Measurements from ENCODE around the gene GRIA4. TPM values are rescaled to one million over a fixed set of nuclear protein-coding genes. Genes with fewer than 3 reads are reported as not detected.

Gene GRIA4
- total and polyA plus RNA-seq, 2 of the 13 experiments (the other 11 are each of a cell fraction or from before 2014, with no cell fraction given): not detected

- BruUV-seq (replicated peaks): no TSS peak
- Histone ChIP-seq H3K36me3 (replicated peaks in 1 of 2; ENCODE audit: control insufficient read depth in 1 of 2, insufficient read depth in 2 of 2, low read length in 2 of 2) (no peaks in the 10 kb centered on the region), H3K4me1 (ENCODE audit: insufficient read depth, low read length) (no peaks in the 10 kb centered on the region), H3K27ac (ENCODE audit: extremely low read length, insufficient read depth, low read length) (no peak overlapping the region), H3K27me3 (ENCODE audit: control insufficient read depth in 1 of 2, insufficient read depth in 2 of 2, low read length in 2 of 2) (no peaks in the 10 kb centered on the region), H3K4me3 (replicated peaks in 1 of 3; ENCODE audit: insufficient read depth in 1 of 3, low read depth in 2 of 3, low read length in 3 of 3) (no peak overlapping the region), H3K79me2 (ENCODE audit: insufficient read depth, low read length) (no peaks in the 10 kb centered on the region), H2AFZ (ENCODE audit: low read length) (no peak overlapping the region), H3K9ac (ENCODE audit: insufficient read depth, low read depth, low read length) (no peak overlapping the region), H3K4me2 (ENCODE audit: low read depth, low read length) (no peak overlapping the region), H4K20me1 (ENCODE audit: insufficient read depth, low read length) (no peaks in the 10 kb centered on the region), H3K9me3 (ENCODE audit: low read length) (no peaks in the 10 kb centered on the region)
- no peak for ATAC-seq
- no peak for DNase-seq (ENCODE audit: low spot score)
- CTCF ChIA-PET (ENCODE audit: low intra/inter-chr PET ratio, low total read pairs): no interaction called here
- WGBS (ENCODE audit: low lambda C conversion rate): 0% methylated on average over 3 of the region's 3 CpGs
- POLR2A ChIA-PET: no interaction called here
- intact Hi-C loops (cut with micrococcal nuclease; ENCODE audit: unreplicated experiment): no loop called here
- FAIRE-seq: no peak
- in situ Hi-C loops (cut with HindIII; ENCODE audit: extremely low pct_ligation_motif_present, low pct_unique_long_range_greater_than_20kb): no loop called here
- no peak for TF ChIP-seq ZNF720 (CRISPR knock-in tag; IDR thresholded peaks at IDR 0.05)
- no peak for TF ChIP-seq NFYC (CRISPR knock-in tag; IDR thresholded peaks at IDR 0.05)
- TF ChIP-seq, protein P1, sequence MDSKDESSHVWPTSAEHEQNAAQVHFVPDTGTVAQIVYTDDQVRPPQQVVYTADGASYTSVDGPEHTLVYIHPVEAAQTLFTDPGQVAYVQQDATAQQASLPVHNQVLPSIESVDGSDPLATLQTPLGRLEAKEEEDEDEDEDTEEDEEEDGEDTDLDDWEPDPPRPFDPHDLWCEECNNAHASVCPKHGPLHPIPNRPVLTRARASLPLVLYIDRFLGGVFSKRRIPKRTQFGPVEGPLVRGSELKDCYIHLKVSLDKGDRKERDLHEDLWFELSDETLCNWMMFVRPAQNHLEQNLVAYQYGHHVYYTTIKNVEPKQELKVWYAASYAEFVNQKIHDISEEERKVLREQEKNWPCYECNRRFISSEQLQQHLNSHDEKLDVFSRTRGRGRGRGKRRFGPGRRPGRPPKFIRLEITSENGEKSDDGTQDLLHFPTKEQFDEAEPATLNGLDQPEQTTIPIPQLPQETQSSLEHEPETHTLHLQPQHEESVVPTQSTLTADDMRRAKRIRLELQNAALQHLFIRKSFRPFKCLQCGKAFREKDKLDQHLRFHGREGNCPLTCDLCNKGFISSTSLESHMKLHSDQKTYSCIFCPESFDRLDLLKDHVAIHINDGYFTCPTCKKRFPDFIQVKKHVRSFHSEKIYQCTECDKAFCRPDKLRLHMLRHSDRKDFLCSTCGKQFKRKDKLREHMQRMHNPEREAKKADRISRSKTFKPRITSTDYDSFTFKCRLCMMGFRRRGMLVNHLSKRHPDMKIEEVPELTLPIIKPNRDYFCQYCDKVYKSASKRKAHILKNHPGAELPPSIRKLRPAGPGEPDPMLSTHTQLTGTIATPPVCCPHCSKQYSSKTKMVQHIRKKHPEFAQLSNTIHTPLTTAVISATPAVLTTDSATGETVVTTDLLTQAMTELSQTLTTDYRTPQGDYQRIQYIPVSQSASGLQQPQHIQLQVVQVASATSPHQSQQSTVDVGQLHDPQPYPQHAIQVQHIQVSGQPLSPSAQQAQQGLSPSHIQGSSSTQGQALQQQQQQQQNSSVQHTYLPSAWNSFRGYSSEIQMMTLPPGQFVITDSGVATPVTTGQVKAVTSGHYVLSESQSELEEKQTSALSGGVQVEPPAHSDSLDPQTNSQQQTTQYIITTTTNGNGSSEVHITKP (CRISPR knock-in tag; IDR thresholded peaks at IDR 0.05; ENCODE audit: low read depth): no peak
- TF ChIP-seq SCMH1 (CRISPR knock-in tag; IDR thresholded peaks at IDR 0.05; ENCODE audit: borderline replicate concordance): no peak
- TF ChIP-seq, protein P2, sequence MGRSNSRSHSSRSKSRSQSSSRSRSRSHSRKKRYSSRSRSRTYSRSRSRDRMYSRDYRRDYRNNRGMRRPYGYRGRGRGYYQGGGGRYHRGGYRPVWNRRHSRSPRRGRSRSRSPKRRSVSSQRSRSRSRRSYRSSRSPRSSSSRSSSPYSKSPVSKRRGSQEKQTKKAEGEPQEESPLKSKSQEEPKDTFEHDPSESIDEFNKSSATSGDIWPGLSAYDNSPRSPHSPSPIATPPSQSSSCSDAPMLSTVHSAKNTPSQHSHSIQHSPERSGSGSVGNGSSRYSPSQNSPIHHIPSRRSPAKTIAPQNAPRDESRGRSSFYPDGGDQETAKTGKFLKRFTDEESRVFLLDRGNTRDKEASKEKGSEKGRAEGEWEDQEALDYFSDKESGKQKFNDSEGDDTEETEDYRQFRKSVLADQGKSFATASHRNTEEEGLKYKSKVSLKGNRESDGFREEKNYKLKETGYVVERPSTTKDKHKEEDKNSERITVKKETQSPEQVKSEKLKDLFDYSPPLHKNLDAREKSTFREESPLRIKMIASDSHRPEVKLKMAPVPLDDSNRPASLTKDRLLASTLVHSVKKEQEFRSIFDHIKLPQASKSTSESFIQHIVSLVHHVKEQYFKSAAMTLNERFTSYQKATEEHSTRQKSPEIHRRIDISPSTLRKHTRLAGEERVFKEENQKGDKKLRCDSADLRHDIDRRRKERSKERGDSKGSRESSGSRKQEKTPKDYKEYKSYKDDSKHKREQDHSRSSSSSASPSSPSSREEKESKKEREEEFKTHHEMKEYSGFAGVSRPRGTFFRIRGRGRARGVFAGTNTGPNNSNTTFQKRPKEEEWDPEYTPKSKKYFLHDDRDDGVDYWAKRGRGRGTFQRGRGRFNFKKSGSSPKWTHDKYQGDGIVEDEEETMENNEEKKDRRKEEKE (IDR thresholded peaks at IDR 0.05): no peak
- no peak for TF ChIP-seq MBNL3 (CRISPR knock-in tag; conservative IDR thresholded peaks at IDR 0.05)
- TF ChIP-seq ARID5B (CRISPR knock-in tag; IDR thresholded peaks at IDR 0.05): no peak
- TF ChIP-seq POGZ (CRISPR knock-in tag; IDR thresholded peaks at IDR 0.05): no peak
- no peak for TF ChIP-seq ATF7 (IDR thresholded peaks at IDR 0.05)
- no peak for TF ChIP-seq ATF7 (CRISPR knock-in tag; IDR thresholded peaks at IDR 0.05)
- TF ChIP-seq AKAP8 (CRISPR knock-in tag; IDR thresholded peaks at IDR 0.05): no peak
- no peak for TF ChIP-seq CBX1 (IDR thresholded peaks at IDR 0.05; ENCODE audit: low read depth)
- TF ChIP-seq GMEB2 (CRISPR knock-in tag; IDR thresholded peaks at IDR 0.05; ENCODE audit: low read depth): no peak
- no peak for TF ChIP-seq TAF1 (CRISPR knock-in tag; IDR thresholded peaks at IDR 0.05)
Measured at GRCh38 chr11:105860105-105860504, 250.2 kb downstream of the GRIA4 start.
